Coronary artery (tissue), 2 donors: ENCODE results near the gene SLC25A25.

Source experiments
- DNase-seq: peaks from one replicate; pipeline ENCODE4 v3.0.0-alpha.2; 2017; ENCODE audit warnings: low spot score
- H3K27ac ChIP-seq, 2 donors: fragments of 200-600 bp; sonication (generic); one replicate each; pipeline ENCODE4 v1.5.1; 2016 to 2019
- H3K4me3 ChIP-seq: fragments of 200-600 bp; sonication (generic); 2 replicates; pipeline ENCODE4 v1.5.1; 2016; ENCODE audit warnings: mild to moderate bottlenecking, moderate library complexity
- TF ChIP-seq, protein P1 (sequence below): fragments of 200-600 bp; sonication (generic); IDR thresholded peaks from one replicate; pipeline ENCODE4 v1.5.1; 2019; ENCODE audit warnings: antibody characterized with exemption

Gene SLC25A25

GRCh38 chr9:128155736-128156500, 87.9 kb downstream of the SLC25A25 start:
- no peak overlapping the region for H3K27ac ChIP-seq
- no peak overlapping the region for H3K4me3 ChIP-seq
- no peak for DNase-seq
- TF ChIP-seq, protein P1, sequence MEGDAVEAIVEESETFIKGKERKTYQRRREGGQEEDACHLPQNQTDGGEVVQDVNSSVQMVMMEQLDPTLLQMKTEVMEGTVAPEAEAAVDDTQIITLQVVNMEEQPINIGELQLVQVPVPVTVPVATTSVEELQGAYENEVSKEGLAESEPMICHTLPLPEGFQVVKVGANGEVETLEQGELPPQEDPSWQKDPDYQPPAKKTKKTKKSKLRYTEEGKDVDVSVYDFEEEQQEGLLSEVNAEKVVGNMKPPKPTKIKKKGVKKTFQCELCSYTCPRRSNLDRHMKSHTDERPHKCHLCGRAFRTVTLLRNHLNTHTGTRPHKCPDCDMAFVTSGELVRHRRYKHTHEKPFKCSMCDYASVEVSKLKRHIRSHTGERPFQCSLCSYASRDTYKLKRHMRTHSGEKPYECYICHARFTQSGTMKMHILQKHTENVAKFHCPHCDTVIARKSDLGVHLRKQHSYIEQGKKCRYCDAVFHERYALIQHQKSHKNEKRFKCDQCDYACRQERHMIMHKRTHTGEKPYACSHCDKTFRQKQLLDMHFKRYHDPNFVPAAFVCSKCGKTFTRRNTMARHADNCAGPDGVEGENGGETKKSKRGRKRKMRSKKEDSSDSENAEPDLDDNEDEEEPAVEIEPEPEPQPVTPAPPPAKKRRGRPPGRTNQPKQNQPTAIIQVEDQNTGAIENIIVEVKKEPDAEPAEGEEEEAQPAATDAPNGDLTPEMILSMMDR, result no peak
